HG02840 (cell line): Measurements from ENCODE around the gene KASH5.
"Not testable (repeated sequence)": the region's sequence is repeated elsewhere in the genome, so short reads cannot be mapped to it uniquely, and the experiment has no call there.

Experiments
- ATAC-seq: cut with Tn5 transposase; IDR thresholded peaks from one replicate; pipeline ENCODE4 v1.9.1; 2021; ENCODE audit warnings: mild to moderate bottlenecking, moderate library complexity, moderate number of reproducible peaks; ENCODE audit not compliant: unreplicated experiment, low FRiP score

KASH5 gene

DNA sequence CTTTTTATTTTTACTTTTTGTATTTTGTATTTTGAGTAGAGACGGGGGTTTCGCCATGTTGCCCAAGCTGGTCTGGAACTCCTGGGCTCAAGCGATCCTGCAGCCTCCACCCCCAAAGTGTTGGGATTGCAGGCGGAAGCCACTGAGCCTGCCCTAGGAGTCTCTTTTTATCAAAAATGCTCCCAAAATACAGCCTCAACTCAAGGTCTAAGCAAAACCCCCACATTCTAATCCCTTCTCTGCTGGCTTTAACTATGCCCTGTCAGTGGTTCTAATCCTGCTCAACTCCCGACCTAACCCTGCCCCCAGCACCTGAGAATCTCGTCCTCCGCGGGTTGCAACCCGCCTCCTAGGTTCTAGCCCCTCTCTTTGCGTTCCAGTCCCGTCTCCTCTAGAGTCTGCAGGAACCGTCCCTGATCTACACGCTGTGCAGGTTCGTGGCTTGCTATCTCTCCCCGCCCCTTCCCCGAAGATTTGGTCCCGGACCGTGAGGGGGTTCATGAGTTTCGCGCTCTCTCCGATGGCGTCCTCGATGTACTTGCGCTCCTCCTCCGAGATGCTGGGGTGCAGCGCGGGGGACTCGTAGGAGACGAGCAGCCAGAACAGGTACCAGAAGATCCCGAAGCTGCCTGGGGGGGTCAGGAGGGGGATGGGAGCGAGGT, 45.3 kb downstream of the KASH5 start:
- no peak for ATAC-seq

DNA sequence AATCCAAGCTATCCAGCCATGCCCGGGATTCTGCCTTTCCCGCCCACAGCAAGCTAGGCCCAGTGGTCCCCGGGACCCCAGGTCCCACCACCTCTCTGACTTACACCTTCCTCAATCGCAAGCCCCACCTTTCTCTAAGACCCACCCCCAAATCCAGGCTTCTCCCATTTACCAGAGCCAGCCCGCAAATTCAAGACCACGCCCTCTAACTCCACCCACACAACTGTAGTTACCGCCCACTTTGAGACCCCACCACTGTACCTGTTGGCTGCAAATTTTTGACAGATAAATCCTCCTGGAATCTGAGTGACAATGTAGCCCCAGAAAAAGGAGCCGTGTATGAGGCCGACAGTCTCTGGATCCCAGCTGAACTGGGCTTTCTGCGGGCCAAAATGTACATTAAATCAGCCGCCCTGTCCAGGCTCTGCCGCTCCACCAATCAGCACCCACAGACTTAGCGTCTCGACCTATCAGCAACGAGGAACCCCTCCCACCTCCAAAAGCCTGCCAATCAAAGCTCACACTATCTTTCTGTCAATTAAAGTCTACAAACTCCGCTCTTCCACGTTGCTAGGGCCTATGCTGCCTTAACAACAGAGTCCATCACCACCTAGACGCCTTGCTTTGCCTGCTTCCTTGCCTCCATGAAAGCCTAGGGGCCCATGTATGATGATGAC, 47.0 kb downstream of the KASH5 start:
- ATAC-seq, result no peak

DNA sequence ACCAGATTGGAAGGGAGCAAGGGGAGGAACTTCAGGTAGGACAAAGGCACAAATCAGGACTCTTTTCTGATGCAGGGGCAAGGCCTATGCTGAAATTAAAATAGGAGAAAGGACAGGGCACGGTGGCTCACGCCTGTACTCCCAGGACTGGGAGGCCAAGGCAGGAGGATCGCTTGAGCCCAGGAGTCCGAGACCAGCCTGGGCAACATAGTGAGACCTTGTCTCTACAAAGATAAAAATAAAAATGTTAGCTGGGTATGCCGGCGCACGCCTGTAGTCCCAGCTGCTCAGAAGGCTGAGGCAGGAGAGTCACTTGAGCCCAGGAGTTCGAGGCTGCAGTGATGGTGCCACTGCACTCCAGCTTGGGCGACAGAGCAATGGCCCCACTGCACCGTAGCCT, 47.6 kb downstream of the KASH5 start:
- no peak for ATAC-seq

DNA sequence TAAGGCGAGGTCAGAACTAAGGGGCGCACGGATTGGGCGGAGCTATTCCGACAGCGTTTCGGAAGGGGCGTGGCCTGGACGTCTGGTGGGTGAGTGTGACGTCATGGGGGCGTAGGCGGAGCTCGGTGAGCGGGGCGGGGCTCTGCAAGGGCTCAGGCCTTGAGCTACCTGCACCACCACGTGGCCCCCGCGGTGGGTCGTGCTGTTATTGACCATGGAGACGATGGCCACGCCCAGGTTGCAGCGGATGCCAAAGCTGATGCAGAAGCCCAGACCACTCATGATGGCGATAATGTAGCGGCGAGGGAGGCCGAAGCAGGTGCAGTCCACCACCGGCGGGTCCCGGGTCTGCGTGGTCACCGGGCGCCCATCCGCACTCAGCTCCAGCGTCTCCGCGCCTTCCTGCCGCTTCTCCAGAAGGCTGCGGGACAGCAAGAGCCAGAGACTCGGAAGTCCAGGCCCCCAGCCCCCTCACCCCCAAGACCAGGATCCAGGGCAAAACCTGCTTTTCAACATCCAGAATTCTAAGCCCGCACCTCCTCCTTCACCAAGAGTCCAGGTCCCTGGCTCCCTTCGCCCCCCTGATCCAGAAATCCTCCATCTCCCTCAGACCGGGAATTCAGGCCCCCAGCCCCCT, 48.5 kb downstream of the KASH5 start:
- ATAC-seq, result no peak

DNA sequence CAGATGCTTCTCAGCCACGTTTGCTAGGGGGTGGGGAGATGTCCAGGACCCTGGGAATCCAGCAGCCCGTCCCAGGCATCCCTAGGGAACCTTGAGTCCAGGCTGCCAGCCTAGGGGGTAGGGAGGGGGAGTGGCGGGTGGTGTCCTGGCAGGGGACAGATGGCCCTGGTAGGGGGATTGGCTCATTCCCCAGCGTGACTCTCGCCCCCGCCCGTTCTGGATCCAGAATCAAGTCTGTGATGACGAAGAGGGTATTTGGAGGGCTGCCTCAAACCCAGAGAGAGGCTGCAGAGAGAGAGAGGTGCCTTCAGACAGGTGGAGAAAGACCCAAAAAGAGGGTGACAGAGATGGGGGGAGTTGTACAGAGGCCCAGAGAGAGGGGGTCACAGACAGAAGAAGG, 49.2 kb downstream of the KASH5 start:
- no peak for ATAC-seq

DNA sequence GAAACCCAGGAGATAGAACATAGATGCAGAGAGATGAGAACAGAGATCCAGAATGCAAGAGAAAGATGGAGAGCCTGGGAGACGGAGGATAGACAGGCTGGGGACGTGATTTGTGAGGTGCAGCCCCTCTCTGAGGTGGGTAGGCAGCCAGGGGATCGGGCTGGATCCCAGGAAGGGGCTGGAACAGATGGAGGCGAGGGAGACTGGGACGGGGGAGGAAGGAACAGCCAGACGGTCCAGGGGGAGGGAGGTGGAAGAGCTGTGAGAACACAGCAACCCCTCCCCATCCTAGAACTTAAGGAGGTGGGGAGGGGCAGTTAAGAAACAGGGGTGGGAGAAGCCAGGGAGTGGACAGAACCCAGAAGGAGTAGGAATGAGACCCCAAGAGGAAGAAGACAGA, 50.2 kb downstream of the KASH5 start:
- no peak for ATAC-seq

DNA sequence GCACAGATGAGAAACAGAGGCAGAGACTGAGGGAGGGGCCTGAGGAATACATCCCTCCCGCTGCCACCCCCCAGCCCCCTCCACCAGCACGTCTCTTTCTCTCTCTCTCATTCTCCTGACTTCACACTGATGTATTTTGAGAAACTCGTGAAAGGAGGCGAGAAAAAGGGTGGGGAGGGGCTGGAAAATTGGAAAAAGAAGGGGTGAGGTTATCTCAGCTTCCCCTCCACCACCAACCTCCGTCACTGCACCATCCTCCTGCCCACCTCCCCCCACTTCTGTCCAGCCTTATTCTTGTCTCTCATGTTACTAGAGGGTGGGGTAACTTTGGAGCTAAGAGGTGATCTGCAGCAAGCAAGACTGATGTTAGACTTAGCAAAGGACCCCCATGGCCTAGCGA, 51.8 kb downstream of the KASH5 start:
- ATAC-seq, result no peak

DNA sequence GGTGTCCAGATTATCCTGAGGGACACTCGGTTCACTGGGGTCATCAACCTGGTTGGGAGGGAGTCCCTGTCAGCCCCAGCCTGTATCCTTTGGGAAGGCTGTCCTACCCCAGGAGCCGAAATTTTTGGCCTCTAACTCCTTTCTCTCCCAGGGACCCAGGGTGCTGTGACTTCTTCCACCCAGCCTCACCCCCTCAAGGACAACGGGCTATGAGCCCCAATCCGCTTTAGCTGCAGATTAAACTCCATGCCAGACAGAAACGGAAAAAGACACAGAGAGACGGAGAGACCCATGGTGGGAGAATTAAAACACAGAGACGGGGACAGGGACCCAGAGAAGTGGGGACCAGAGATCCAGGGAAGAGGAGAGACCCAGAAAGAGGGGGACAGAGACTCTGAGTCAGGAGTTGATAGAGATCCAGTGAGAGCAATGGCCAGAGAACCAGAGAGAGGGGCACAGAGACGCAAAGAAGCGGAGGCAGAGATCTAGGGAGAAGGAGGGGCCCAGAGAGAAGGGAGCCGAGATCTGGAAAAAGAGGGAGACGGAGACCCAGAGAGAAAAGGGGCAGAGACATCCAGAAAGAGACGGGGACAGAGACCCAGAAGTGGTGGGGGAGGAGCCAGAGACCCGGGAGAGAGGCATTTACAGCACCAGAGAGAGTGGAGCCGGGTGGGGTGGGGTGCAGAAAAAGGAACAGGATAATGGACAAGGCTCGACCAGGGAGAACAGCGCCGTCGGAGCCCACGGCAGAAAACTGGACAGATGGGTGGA, 52.6 kb downstream of the KASH5 start:
- ATAC-seq, result no peak

DNA sequence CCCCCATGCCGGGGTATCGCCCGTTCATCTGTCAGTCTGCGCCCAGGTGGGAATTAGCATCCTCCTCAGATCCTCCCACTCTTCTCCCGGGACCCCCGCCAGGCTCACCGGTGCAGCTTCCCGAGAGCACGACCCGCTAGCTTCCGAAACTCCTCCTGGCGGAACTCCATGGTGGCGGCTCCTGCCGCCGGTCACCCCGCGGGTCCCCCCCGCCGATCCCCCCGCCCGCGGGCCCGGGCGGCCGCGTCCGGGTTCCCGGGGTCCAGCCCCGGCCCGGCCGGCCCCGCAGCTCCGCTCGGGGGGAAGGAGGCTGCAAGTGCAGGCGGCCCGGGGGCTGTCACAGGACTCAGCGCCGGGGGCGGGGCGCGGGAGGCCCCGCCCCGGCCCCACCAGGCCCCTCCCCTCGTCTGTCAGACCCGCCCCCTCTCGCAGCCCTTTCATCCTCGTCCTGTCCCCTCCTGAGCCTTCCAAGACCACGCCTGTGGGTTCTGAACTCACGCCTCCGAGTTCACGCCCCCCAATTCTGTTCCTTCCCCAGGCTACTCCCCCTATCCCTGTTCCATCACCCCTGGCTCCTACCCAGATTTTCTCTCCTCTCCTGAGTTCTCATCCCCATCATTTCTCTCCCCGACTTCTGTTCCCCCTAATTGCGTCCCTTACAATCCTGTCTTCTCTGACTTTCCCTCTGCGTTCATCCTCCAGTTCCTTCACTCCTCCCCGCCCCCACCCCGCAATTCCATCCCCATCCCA, 53.3 kb downstream of the KASH5 start, which contains the start of gene SLC17A7:
SLC17A7 (minus strand) TSS at position 318 of the 750 bp plus-strand sequence; CDS start at position 170, 148 bp downstream.
- no peak for ATAC-seq

DNA sequence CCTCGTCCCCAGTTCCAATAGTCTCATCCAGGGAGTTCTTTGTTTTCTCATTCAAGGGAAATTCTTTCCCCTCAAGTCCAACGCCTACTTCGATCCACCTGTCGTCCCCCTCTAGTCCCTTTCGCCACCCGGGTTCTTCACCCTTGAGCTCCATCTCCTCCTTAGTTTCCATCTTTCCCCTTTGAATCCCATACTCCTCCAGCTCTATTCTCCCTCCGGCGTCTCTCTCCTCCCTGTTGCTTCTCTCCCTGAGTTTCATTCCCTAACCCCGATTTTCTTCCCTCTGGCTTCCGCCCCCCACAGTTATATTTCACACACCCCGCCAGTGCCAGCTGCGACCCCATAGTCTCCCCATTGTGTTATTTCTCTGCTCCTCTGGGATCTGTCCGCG, 53.9 kb downstream of the KASH5 start:
- ATAC-seq, result no peak

DNA sequence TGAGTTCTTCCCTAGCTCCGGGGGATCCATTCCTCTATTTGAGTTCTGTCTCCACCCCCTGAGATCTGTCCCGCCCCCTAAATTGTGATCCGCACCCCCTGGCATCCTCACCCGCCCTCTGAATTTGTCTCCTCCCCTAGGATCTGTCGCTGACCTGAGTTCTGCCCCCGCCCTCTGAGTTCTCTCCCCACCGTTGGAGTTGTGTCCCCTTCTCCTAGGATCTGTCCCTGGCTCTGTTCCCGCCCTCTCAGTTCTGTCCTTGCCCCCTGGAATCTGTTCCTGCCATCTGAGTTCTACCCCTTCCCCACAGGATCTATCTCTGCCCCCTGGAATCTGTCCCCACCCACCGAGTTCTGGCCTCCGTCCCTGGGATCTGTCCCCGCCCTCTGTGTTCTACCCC, 54.3 kb downstream of the KASH5 start:
- no peak for ATAC-seq

DNA sequence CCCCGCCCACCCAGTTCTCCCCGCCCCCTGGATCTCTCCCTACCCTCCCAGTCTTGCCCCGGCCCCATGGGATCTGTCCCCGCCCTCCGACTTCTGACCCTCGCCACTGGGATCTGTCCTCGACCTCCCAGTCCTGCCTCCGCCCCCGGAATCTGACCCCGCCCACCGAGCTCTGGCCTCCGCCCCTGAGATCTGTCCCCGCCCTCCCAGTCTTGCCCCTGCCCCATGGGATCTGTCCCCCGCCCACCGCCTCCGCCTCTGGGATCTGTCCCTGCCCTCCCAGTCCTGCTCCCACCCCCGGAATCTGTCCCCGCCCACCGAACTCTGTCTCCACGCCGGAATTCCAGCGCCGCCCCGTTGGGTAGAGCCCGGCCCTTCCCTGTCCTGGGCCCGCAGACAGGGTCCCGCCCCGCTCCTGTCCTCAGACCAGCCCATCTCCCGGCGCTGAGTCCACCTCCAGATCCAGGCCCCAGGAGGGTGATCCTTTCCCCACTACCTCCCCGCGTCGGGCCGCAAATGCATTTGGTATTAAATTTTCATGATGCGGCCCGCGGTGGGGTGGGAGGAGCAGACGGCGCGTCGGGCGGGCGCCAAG, 54.8 kb downstream of the KASH5 start:
- peak; percentile 2 for ATAC-seq

DNA sequence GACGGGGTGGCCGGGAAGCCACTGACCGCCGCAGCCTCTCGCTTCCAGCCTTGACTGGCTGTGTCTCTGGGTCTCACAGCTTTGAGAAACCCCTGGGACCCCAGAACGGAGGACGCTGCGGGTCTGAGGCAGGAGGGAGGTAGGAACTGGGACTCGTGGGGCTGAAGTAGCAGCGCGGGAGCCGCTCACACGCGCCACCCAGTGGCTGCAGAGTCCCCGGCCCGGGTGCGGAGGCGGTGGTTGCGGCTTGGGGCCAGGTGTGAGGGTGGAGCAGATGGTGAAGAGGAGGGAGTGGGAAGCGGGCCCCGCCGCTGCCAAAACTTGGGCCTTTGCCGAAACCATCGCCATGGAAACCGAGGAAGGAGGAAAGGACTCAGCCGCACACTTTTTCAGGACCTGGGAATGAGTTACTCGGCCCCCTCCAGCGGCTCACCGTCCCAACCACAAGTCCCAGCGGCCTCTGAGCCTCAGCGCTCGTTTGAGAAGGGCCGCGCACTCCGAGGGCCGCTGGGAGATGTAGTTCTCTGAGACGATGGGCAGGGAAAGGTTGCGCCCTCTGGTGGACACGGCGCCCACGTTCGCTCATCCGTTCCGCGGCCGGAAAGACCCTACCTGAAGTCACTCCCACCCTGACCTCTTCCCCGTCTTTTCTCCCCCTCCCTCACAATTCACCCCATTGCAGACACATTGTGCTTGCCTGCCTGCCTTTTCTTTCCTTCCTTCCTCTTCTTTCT, 55.5 kb downstream of the KASH5 start:
- ATAC-seq, result peak; percentile 76

DNA sequence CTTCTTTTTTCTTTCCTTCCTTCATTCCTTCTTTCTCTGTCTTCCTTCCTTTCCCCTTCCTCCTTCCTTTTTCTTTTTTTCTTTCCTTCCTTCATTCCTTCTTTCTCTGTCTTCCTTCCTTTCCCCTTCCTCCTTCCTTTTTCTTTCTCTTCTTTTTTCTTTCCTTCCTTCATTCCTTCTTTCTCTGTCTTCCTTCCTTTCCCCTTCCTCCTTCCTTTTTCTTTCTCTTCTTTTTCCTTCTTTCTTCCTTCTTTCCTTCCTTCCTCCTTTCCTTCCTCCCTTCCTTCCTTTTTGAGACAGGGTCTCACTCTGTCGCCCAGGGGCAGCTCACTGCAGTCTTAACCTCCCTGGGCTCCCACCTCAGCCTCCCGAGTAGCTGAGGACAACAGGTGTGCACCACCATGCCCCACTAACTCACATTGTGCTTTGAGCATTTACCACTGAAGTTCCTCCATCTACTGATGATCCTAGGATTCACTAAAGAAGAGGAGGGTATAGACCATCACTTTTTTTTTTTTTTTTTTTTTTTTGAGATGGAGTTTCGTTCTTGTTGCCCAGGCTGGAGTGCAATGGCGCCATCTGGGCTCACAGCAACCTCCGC, 56.2 kb downstream of the KASH5 start:
- ATAC-seq, result not testable (repeated sequence)

DNA sequence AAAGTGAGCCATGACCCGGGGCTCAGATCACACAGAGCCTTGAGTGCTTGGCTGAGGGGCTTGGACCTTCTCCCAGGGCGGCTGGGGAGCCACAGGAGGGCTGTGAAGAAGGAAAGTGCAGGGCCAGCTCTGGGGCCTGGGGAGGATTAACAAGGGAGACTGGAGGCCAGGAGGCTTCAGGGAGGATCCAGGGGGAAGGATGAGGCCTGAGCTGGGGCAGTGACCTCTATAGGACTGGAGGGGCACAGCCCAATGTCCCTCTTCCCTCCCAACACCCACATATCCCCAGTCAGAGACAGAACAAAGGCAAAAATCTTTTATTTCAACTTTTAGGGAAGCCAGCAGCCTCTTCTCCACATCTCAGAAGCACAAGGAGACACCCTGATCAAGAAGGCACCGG, 57.9 kb downstream of the KASH5 start:
- ATAC-seq, result no peak

DNA sequence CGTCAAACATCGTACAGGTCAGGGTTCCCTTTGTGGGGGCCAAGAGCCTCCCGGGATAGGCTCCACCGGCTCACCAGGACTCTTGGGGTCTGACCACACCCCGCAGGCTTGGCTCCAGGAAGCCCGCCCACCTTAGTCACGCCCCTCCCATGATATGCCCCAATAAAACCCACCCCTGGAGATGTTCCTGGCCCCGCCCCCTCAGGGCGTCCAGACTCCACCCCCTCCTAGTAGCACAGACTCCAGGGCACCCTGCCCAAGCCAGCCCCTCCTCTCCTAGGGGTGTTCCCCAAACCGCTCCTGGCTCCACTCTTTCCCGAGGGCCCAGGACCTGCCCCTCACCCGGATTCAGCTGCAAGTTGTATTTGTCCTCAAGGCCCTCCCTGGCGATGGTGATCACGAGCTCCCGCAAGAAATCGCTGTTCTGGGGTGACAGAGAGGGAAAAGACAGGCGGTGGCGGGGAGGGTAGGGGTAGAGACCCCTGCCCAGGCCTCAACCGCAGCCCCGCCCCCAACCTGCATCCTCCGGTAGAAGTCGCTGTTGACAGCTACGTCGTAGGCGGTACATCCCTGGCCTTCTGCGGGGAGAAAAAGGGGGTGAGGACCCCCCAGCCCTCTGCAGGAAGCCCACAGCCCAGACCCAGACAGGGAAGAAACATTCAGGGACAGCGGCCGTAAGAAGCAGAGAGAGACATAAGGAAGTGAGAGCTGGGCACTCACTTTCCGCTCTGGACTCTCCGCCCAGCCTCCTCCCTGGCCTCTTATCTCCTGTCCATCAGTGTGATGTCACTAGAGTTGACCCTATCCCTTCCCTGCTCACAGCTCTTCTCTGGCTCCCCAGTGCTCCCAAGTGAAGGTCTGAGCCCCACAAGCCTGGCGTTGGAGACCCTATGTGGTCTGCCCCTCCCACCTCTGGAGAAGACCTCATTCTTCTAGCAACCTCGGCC, 59.7 kb downstream of the KASH5 start:
- no peak for ATAC-seq

DNA sequence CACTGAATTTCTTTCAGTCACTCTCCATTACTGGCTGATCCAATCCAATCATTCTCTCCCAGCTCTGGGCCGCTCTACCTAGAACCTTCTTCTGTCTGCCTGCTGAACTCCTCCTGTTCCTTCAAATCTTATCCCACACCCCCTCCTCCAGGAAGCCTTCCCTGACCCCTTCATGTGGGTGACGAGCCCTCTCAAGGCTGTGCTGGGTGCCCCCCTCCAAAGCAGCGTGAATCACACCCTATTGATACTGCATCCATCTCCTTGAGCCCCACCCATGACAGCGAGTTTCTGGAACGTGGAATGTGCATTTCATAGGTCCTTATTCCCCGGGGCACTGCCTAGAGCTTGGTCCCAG, 60.4 kb downstream of the KASH5 start:
- ATAC-seq, result no peak

DNA sequence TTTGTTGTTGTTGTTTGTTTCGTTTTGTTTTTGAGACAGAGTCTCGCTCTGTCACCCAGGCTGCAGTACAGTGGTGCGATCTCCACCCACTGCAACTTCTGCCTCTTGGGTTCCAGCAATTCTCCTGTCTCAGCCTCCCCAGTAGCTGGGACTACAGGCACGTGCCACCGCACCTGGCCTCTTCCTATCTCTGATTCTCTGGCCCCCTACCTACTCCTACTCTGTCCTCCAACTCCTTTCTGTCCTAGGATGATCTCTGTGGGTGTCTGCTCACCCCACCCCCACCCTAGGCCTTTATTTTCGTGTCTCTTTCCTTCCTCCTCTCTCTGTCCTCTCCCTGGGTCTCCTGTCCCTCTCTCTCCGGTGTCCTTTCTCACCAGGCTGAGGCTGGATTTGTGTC, 62.4 kb downstream of the KASH5 start:
- ATAC-seq, result no peak
